ENCODE results near the gene JAG1. TPM values are rescaled to one million over a fixed set of nuclear protein-coding genes. Genes with fewer than 3 reads are reported as not detected.

The JAG1 gene
- total and polyA plus RNA-seq, 2 donors = 36.9 to 131 TPM

GRCh38 chr20:10669843-10670446, 3.9 kb downstream of the JAG1 start:
- Histone ChIP-seq H3K4me1 (ENCODE audit: insufficient read depth) (no peaks in the 10 kb centered on the region), H3K27ac (ENCODE audit: low read depth) (no peak overlapping the region), H3K4me3 (ENCODE audit: low read depth, low read length) (peak overlapping the region; percentile 12), H3K36me3 (ENCODE audit: insufficient read depth) (no peaks in the 10 kb centered on the region)
- WGBS = 46% methylated on average over 6 of the region's 6 CpGs
- DNase-seq (ENCODE audit: extremely low spot score) = no peak

GRCh38 chr20:10668677-10669368, 5.0 kb downstream of the JAG1 start:
- Histone ChIP-seq H3K4me1 (ENCODE audit: insufficient read depth) (no peaks in the 10 kb centered on the region), H3K36me3 (ENCODE audit: insufficient read depth) (no peaks in the 10 kb centered on the region), H3K27ac (ENCODE audit: low read depth) (no peak overlapping the region), H3K4me3 (ENCODE audit: low read depth, low read length) (no peak overlapping the region)
- WGBS = 75% methylated on average over 7 of the region's 7 CpGs
- no peak for DNase-seq (ENCODE audit: extremely low spot score)

- H3K4me3 ChIP-seq (ENCODE audit: low read depth, low read length) = no peak overlapping the region
- H3K36me3 ChIP-seq (ENCODE audit: insufficient read depth) = no peaks in the 10 kb centered on the region
- H3K27ac ChIP-seq (ENCODE audit: low read depth) = peak overlapping the region; percentile 27
- no peak for DNase-seq (ENCODE audit: extremely low spot score)
- WGBS = 80% methylated on average over 6 of the region's 6 CpGs
- no peaks in the 10 kb centered on the region for H3K4me1 ChIP-seq (ENCODE audit: insufficient read depth)
These were observed 6.1 kb downstream of the JAG1 start for GRCh38 chr20:10667560-10668167.

DNA sequence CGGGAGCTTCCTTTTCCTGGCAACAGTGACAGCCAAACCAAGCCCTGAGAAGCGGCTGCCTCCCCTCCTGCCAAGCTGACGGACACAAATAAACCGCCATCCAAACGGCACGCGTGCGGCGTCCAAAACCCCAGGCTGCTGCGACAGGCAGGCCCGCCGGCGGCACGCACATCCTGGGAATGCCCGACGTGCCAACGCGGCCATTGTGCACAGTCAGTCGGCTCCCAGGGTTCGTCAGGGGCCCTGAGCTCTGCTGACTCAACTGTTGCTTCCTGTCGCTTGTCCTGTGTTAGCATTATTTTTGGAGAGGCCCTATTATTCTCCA, 6.8 kb downstream of the JAG1 start:
- 76% methylated on average over 21 of the region's 21 CpGs for WGBS

DNA sequence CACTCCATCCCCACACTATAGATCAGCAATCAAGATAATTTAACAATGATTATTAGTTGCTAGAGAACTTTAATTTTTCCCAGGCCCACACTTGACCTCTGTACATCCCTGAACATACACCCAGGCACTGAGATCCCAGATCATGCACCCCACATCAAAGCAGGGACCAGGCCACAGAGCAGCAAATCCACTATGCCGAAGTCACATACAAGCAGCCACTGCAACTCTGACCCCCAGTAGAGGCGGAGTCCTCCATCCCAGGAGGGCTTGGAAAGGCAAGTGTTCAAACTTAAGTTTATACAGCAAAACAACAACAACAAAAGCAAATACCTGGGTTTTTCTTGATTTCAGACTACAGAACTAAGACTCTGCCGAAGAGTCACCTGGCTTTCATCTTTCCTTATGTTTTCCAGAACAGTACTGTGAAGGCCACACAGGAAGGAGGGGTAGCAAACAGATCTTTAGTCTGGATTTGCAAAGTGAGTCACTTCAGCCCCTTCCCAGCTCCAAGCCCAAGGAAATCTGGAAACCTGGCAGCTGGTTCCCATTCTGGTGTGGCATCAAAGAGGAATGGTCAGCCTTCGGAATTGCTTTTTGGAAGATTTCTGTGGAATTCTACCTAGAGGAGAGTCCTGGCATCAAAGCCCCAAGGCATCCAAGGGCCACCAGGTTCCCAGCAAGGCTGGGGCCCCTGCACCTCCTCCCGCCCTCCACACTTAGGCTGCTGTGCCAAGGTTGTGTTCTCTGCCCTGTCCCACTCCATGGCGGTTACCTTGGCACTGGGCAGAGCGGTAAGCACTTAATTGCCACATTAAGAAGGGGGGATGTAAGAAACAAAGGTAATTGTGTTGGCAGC, 7.3 kb downstream of the JAG1 start:
- Histone ChIP-seq H3K4me3 (ENCODE audit: low read depth, low read length) (no peak overlapping the region), H3K36me3 (ENCODE audit: insufficient read depth) (no peaks in the 10 kb centered on the region), H3K4me1 (ENCODE audit: insufficient read depth) (no peaks in the 10 kb centered on the region), H3K27ac (ENCODE audit: low read depth) (peak overlapping the region; percentile 43)
- 73% methylated on average over 7 of the region's 7 CpGs for WGBS
- DNase-seq (ENCODE audit: extremely low spot score) = no peak

More for the DNA sequence above, 6.8 kb downstream of the JAG1 start:
- no peak for DNase-seq (ENCODE audit: extremely low spot score)
- Histone ChIP-seq H3K4me3 (ENCODE audit: low read depth, low read length) (no peak overlapping the region), H3K36me3 (ENCODE audit: insufficient read depth) (no peaks in the 10 kb centered on the region), H3K4me1 (ENCODE audit: insufficient read depth) (no peaks in the 10 kb centered on the region), H3K27ac (ENCODE audit: low read depth) (peak overlapping the region; percentile 27)

DNA sequence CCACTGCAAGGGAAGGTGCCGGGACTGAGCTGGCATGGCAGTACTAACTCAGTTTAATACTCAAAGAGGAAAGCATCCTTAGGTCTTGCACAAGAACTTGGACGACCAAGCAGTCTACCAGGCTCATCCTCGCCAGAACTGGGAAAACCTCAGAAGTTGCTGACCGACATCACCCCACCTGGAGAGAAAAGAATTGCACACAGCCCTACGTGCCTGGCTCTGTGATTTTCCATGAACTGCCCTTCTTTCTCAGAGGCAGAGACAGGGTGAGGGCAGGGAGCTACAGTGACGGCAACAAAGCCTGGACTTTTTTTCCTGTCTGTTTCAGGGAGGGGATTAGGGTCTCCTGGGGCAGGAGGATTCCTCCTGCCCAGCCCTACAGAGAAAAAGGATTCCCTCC, 8.0 kb downstream of the JAG1 start:
- Histone ChIP-seq H3K4me3 (ENCODE audit: low read depth, low read length) (no peak overlapping the region), H3K36me3 (ENCODE audit: insufficient read depth) (no peaks in the 10 kb centered on the region), H3K27ac (ENCODE audit: low read depth) (peak overlapping the region; percentile 42), H3K4me1 (ENCODE audit: insufficient read depth) (no peaks in the 10 kb centered on the region)
- DNase-seq (ENCODE audit: extremely low spot score) = no peak
- WGBS = 53% methylated on average over 6 of the region's 6 CpGs

DNA sequence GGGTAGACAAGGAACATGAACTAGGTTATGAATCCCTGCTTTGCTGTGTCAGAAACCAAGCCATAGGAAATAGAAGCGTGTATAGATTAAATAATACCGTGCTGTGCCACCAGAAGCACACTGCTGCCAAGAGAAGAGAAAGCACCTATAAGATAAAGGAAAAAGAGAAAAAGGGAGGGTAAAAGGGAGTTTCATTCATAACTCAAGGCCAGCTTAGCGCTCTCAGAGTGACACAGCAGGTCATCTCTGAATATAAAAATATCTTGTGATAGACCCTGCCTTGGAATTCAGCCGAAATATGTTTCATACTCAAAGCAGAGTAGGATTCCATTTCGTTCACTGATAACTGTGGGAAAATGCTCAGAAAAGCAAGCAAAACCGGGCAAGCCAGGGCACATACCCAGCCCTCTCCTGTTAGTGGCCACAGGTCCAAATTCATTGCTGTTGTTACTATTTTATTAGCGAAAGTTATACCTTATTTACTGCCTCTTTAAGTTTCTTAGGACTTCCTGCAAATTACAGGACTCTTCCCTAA, 8.7 kb downstream of the JAG1 start:
- peak overlapping the region; percentile 71 for H3K27ac ChIP-seq (ENCODE audit: low read depth)
- no peaks in the 10 kb centered on the region for H3K4me1 ChIP-seq (ENCODE audit: insufficient read depth)
- H3K36me3 ChIP-seq (ENCODE audit: insufficient read depth) = no peaks in the 10 kb centered on the region
- H3K4me3 ChIP-seq (ENCODE audit: low read depth, low read length) = no peak overlapping the region
- no peak for DNase-seq (ENCODE audit: extremely low spot score)
- WGBS = 45% methylated on average over 7 of the region's 7 CpGs

DNA sequence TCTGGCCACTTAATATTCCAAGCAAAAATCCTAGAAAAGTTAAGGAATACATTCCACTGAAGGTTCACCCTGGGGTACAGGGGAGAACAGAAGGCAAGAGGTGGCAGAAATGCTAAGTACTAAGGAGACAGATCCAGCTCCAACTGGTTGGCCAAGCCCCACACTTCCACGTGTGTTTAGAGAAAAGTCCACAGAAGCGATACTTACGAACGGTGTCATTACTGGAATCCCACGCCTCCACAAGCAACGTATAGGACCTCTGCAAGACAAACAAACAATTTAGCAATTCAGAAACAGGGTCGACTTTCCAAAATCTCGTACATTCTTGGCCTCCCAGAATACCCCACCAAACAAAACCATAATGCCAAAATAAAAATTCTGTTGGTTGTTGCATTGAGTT, 10.0 kb downstream of the JAG1 start:
- no peaks in the 10 kb centered on the region for H3K4me1 ChIP-seq (ENCODE audit: insufficient read depth)
- no peaks in the 10 kb centered on the region for H3K36me3 ChIP-seq (ENCODE audit: insufficient read depth)
- H3K27ac ChIP-seq (ENCODE audit: low read depth) = peak overlapping the region; percentile 24
- 69% methylated on average over 8 of the region's 8 CpGs for WGBS
- H3K4me3 ChIP-seq (ENCODE audit: low read depth, low read length) = no peak overlapping the region
- DNase-seq (ENCODE audit: extremely low spot score) = no peak

DNA sequence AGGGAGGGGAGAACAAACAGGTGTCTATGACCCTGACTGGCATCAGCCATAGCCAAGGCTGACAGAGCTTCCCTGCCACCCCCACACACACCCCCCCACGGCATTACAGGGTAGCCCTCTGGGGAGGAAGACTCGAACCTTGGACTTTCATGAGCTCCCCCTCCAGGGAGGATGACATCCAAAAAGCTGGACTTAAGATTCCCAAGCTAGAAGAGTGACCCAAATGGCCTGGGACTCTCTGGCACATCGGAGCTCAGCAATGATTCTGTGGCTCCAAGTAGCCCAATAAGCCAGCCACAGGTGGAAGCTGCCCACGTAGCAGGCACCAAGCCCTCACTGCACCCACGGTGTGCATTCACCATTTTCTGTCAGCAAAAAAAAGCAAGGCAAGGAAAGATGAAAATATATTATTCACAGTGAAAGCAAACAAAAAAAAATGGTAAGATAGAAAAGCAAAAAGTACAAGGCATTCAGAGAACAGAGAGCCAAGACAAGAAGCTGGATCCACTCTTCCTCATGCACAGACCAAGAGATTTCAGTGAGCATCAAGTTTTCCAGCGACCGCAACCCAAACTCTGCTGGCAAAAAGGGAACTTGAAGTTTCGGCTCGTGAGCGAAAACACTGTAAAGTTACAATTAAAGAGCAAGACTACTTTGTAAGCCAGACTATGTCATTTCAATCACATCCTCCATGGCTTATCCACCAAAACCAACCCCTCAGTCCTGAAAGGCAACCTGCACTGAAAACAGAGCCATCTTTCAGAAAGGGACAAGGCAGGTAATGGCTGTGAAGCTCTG, 10.9 kb downstream of the JAG1 start:
- no peaks in the 10 kb centered on the region for H3K4me1 ChIP-seq (ENCODE audit: insufficient read depth)
- H3K4me3 ChIP-seq (ENCODE audit: low read depth, low read length) = no peak overlapping the region
- 75% methylated on average over 10 of the region's 10 CpGs for WGBS
- H3K36me3 ChIP-seq (ENCODE audit: insufficient read depth) = no peaks in the 10 kb centered on the region
- no peak overlapping the region for H3K27ac ChIP-seq (ENCODE audit: low read depth)
- no peak for DNase-seq (ENCODE audit: extremely low spot score)

DNA sequence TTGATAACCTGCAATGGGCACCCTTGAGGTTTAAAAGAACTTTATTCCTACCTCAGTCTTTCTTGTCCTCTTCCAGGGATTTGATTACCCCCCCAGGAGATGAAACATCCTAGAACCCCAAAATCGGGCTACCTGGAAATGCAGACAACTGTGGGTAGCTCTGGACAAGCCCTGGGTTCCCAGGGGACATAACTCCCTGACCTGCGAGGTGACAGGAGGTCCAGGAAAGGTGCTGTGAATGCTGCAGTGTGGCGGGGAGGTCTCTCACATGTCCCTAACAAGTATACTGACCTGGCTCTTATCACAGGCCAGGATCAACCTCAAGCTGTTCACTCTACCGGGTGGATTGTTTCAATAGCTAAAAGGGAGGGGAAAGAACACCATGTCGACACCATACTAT, 11.6 kb downstream of the JAG1 start:
- Histone ChIP-seq H3K4me1 (ENCODE audit: insufficient read depth) (no peaks in the 10 kb centered on the region), H3K36me3 (ENCODE audit: insufficient read depth) (no peaks in the 10 kb centered on the region), H3K4me3 (ENCODE audit: low read depth, low read length) (no peak overlapping the region), H3K27ac (ENCODE audit: low read depth) (no peak overlapping the region)
- WGBS = 74% methylated on average over 5 of the region's 5 CpGs
- no peak for DNase-seq (ENCODE audit: extremely low spot score)

- Histone ChIP-seq H3K4me1 (ENCODE audit: insufficient read depth) (no peaks in the 10 kb centered on the region), H3K36me3 (ENCODE audit: insufficient read depth) (no peaks in the 10 kb centered on the region)
- no peak for DNase-seq (ENCODE audit: extremely low spot score)
These were observed 12.5 kb downstream of the JAG1 start for GRCh38 chr20:10661261-10661660.

DNA sequence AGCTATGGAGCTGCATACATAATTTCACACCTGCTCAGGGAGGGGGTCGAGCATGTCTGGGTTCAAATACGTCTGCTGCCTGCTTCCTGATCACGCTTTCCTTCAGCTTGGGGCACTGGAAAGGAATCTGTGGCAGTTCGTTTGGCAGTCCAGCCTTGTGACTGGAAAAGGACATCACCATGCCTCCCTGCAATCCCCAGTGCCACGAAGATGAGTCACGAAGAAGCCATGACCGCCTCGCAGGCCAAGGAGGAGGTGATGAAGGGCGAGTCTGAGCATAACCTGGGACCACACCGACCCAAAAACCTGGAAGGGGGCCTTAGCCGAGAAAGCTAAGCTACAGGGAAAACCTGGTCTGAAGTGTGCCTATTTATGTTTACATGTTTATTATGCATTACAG, 13.1 kb downstream of the JAG1 start:
- Histone ChIP-seq H3K27ac (ENCODE audit: low read depth) (no peak overlapping the region), H3K4me1 (ENCODE audit: insufficient read depth) (no peaks in the 10 kb centered on the region), H3K4me3 (ENCODE audit: low read depth, low read length) (no peak overlapping the region), H3K36me3 (ENCODE audit: insufficient read depth) (no peaks in the 10 kb centered on the region)
- 55% methylated on average over 11 of the region's 11 CpGs for WGBS
- DNase-seq (ENCODE audit: extremely low spot score) = no peak

More at GRCh38 chr20:10661261-10661660, 12.5 kb downstream of the JAG1 start:
- 62% methylated on average over 4 of the region's 4 CpGs for WGBS
- no peak overlapping the region for H3K27ac ChIP-seq (ENCODE audit: low read depth)
- H3K4me3 ChIP-seq (ENCODE audit: low read depth, low read length) = no peak overlapping the region

All from urinary bladder (tissue), 4 donors.